ENCODE measurements around the gene MAGEB10.
"Not testable (repeated sequence)": the region's sequence is repeated elsewhere in the genome, so short reads cannot be mapped to it uniquely, and the experiment has no call there.

Gene MAGEB10, protein sequence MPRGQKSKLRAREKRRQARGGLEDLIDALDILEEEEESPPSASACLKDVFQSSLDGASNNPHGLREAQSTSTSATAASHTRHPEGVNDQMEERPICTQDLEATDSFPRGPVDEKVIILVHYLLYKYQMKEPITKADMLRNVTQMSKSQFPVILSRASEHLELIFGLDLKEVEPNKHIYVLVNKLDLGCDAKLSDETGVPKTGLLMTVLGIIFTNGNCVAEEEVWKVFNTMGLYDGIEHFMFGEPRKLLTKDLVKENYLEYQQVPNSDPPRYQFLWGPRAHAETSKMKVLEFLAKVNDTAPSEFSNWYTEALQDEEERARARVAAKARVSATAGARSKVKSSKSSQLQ

DNA sequence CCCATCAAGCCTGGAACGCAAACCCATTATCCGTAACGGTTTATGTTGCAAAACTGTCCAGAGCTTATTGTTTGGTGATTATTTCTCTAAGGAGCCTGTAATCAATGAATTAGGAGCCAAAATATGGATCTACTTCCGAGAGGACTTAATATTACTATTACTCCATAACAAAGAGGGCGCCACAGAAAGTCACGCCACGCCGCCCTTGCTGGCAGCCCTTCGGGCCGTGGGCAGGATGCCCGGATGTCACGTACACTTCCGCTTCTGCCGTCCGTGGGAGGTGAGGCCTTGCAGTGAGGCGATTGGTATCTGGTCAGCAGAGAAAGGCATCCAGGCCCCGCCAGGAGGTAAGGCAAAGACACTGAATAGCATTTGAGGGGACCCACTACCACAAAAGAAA, at the start of gene MAGEB10:
MAGEB10 (plus strand) TSS at position 301 of the 400 bp plus-strand sequence. CDS start 13,317 bp downstream, outside the sequence.
- H3K9ac ChIP-seq (ENCODE audit: low read length) = no peak within 1 kb of the TSS
- no peak within 1 kb of the TSS for H3K27ac ChIP-seq (ENCODE audit: low read depth, low read length)
- no peaks in the 10 kb centered on the region for H3K27me3 ChIP-seq (ENCODE audit: control insufficient read depth in 1 of 2, insufficient read depth in 2 of 2, low read length in 2 of 2)
- no peaks in the 10 kb centered on the region for H3K36me3 ChIP-seq (ENCODE audit: insufficient read depth, low read length)
- no peaks in the 10 kb centered on the region for H3K4me1 ChIP-seq (ENCODE audit: insufficient read depth, low read length)
- no peak within 1 kb of the TSS for H3K4me3 ChIP-seq (ENCODE audit: low read depth in 1 of 2, low read length in 2 of 2)
- no peaks in the 10 kb centered on the region for H3K9me3 ChIP-seq (ENCODE audit: low read length)

DNA sequence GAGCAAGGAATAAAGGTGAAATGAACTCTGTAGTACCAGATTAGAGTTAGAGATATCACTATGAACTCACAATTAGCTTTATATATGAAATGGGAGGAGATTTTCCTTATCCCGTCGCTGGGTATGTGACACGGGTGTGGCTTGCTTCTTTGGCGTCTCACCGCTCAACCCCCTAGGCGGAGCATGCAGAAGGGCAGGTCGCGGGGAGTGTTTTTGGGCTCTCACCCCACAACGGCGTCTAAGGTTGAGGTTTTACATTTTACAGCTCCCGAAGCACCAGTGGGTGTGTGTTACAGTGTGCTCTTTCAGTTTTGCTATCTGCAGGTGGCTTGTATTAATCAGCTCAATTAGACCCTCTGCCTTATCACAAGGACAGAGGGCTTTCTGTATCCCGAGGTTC, 42.1 kb upstream of the MAGEB10 start:
- no peaks in the 10 kb centered on the region for H3K9me3 ChIP-seq (ENCODE audit: low read length)
- no peak overlapping the region for H3K9ac ChIP-seq (ENCODE audit: low read length)
- H3K27ac ChIP-seq (ENCODE audit: low read depth, low read length) = no peak overlapping the region
- no peaks in the 10 kb centered on the region for H3K27me3 ChIP-seq (ENCODE audit: control insufficient read depth in 1 of 2, insufficient read depth in 2 of 2, low read length in 2 of 2)
- no peaks in the 10 kb centered on the region for H3K4me1 ChIP-seq (ENCODE audit: insufficient read depth, low read length)
- no peak overlapping the region for H3K4me3 ChIP-seq (ENCODE audit: low read depth in 1 of 2, low read length in 2 of 2)
- no peaks in the 10 kb centered on the region for H3K36me3 ChIP-seq (ENCODE audit: insufficient read depth, low read length)

DNA sequence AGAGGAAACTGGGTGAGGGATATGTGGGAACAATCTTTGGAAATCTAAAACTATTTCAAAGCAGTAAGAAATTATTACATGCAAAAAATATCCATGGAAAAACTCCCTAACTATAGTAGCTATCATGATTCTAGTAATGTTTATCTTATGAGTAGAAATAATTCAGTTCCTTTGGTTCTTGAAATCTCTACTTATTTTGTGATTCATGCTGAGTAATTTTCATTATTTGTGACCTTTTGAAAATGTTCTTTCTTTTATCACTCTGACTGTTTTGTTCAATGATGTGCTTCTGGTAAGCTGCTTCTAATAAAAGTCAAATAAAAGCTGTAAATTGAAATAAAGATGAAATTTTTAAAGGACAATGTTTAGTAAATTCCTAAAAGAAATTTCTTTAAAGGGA, 40.4 kb upstream of the MAGEB10 start:
- Histone ChIP-seq H3K36me3 (ENCODE audit: insufficient read depth, low read length) (no peaks in the 10 kb centered on the region), H3K4me1 (ENCODE audit: insufficient read depth, low read length) (no peaks in the 10 kb centered on the region), H3K9me3 (ENCODE audit: low read length) (no peaks in the 10 kb centered on the region), H3K27me3 (ENCODE audit: control insufficient read depth in 1 of 2, insufficient read depth in 2 of 2, low read length in 2 of 2) (no peaks in the 10 kb centered on the region), H3K9ac (ENCODE audit: low read length) (no peak overlapping the region), H3K27ac (ENCODE audit: low read depth, low read length) (no peak overlapping the region), H3K4me3 (ENCODE audit: low read depth in 1 of 2, low read length in 2 of 2) (no peak overlapping the region)

DNA sequence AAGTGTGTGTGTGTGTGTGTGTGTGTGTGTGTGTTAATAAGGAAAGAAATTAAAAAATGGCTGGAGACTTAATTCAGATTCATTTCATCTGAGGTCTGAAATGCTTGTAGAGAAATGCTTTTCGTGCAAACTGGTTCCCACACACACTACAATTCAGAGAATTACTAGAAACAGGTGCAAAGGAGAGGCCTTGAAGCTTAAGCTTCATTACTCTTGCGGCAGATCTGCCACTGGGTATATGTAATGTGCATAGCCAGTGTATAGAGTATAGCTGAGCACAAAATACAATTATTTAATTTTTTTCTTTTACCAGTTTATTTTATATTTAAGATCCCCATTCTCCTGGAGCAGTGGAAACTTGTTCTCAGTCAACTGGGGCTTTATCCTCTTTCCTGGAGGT, 31.8 kb upstream of the MAGEB10 start:
- no peaks in the 10 kb centered on the region for H3K36me3 ChIP-seq (ENCODE audit: insufficient read depth, low read length)
- no peaks in the 10 kb centered on the region for H3K9me3 ChIP-seq (ENCODE audit: low read length)
- H3K27ac ChIP-seq (ENCODE audit: low read depth, low read length) = no peak overlapping the region
- H3K9ac ChIP-seq (ENCODE audit: low read length) = no peak overlapping the region
- H3K4me1 ChIP-seq (ENCODE audit: insufficient read depth, low read length) = no peaks in the 10 kb centered on the region
- H3K27me3 ChIP-seq (ENCODE audit: control insufficient read depth in 1 of 2, insufficient read depth in 2 of 2, low read length in 2 of 2) = no peaks in the 10 kb centered on the region
- no peak overlapping the region for H3K4me3 ChIP-seq (ENCODE audit: low read depth in 1 of 2, low read length in 2 of 2)

DNA sequence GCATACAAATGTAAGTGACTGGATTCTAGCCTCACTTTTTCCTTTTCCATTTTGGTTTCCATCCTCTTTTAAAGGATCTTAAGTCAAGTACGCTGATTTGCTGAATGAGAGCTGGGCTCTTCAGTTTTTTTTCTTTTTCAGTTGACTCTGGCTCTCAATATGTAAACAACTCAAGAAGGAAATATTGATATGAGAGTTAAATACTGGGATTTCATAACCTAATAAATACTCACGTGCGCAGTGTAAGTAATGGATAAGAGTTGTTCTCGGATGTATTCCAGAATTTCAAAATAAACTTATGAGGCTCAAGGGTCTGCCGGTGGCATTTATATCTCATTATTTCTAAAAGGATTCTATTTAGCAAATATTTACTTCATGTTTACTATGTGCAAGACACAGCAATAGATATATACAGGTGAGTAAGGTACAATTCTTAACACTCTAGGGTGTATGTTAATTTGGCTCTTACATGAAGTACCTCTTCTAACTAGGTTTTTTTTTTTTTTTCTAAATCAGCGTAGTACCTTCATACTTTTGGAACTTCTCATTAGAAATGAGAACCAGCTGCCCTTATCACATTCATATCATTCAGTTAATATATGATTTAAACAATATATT, 11.0 kb upstream of the MAGEB10 start:
- H3K4me1 ChIP-seq (ENCODE audit: insufficient read depth, low read length) = no peaks in the 10 kb centered on the region
- H3K4me3 ChIP-seq (ENCODE audit: low read depth in 1 of 2, low read length in 2 of 2) = no peak overlapping the region
- H3K9me3 ChIP-seq (ENCODE audit: low read length) = no peaks in the 10 kb centered on the region
- H3K36me3 ChIP-seq (ENCODE audit: insufficient read depth, low read length) = no peaks in the 10 kb centered on the region
- no peaks in the 10 kb centered on the region for H3K27me3 ChIP-seq (ENCODE audit: control insufficient read depth in 1 of 2, insufficient read depth in 2 of 2, low read length in 2 of 2)
- H3K27ac ChIP-seq (ENCODE audit: low read depth, low read length) = no peak overlapping the region
- H3K9ac ChIP-seq (ENCODE audit: low read length) = no peak overlapping the region

DNA sequence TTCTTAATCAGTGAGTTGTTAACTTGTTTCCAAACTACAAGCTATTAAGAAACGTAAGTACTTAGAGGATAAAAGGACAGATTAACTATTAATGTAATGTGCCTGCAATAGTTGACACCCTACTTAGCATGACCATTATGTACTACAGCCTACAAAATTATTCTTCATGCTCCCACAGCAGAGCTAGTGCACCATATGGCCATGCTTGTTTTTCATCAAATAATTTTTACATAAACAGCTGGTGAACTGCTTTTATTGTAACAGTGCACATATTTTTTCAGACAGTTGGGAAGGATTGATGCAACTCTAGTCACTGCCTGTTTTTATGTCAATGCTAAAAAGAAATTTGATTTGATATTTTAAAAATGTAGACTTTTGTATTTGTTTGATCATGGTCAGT, 10.2 kb upstream of the MAGEB10 start:
- H3K27me3 ChIP-seq (ENCODE audit: control insufficient read depth in 1 of 2, insufficient read depth in 2 of 2, low read length in 2 of 2) = no peaks in the 10 kb centered on the region
- no peak overlapping the region for H3K9ac ChIP-seq (ENCODE audit: low read length)
- no peak overlapping the region for H3K4me3 ChIP-seq (ENCODE audit: low read depth in 1 of 2, low read length in 2 of 2)
- H3K27ac ChIP-seq (ENCODE audit: low read depth, low read length) = no peak overlapping the region
- no peaks in the 10 kb centered on the region for H3K4me1 ChIP-seq (ENCODE audit: insufficient read depth, low read length)
- no peaks in the 10 kb centered on the region for H3K9me3 ChIP-seq (ENCODE audit: low read length)
- H3K36me3 ChIP-seq (ENCODE audit: insufficient read depth, low read length) = no peaks in the 10 kb centered on the region

DNA sequence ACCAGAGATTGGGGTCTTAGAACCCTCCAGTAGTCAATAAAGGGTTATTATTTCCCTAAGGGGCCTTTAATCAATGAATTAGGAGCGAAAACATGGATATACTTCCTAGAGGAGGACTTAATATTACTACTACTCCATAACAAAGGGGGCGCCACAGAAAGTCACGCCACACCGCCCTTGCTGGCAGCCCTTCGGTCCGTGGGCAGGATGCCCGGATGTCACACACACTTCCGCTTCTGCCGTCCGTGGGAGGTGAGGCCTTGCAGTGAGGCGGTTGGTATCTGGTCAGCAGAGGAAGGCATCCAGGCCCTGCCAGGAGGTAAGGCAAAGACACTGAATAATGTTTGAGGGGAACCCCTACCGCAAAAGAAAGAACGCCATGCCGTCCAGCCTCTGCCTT, 436 bp downstream of the MAGEB10 start:
- Histone ChIP-seq H3K9me3 (ENCODE audit: low read length) (no peaks in the 10 kb centered on the region), H3K36me3 (ENCODE audit: insufficient read depth, low read length) (no peaks in the 10 kb centered on the region), H3K9ac (ENCODE audit: low read length) (no peak overlapping the region), H3K27ac (ENCODE audit: low read depth, low read length) (no peak overlapping the region), H3K27me3 (ENCODE audit: control insufficient read depth in 1 of 2, insufficient read depth in 2 of 2, low read length in 2 of 2) (no peaks in the 10 kb centered on the region), H3K4me1 (ENCODE audit: insufficient read depth, low read length) (no peaks in the 10 kb centered on the region), H3K4me3 (ENCODE audit: low read depth in 1 of 2, low read length in 2 of 2) (no peak overlapping the region)

DNA sequence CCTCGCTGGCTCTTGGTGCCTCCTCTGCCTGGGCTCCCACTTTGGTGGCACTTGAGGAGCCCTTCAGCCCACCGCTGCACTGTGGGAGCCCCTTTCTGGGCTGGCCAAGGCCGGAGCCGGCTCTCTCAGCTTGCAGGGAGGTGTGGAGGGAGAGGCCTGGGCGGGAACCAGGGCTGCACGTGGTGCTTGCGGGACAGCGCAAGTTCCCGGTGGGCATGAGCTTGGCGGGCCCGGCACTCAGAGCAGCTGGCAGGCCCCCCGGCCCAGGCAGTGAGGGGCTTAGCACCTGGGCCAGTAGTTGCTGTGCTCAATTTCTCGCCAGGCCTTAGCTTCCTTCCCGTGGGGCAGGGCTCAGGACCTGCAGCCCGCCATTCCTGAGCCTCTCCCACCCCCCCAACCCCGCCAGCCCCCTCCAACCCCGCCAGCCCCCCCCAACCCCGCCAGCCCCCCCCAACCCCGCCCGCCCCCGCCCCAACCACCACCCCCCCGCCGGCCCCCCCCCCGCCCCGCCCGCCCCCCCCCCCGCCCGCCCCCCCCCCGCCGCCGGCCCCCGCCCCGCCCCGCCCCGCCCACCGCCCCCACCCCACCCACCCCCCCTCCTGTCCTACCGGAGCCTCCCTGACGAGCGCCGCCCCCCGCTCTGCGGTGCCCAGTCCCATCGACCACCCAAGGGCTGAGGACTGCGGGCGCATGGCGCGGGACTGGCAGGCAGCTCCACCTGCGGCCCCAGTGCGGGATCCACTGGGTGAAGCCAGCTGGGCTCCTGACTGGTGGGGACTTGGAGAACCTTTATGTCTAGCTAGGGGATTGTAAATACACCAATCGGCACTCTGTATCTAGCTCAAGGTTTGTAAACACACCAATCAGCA, 1.4 kb downstream of the MAGEB10 start:
- H3K9me3 ChIP-seq (ENCODE audit: low read length); H3K27ac ChIP-seq (ENCODE audit: low read depth, low read length); H3K4me1 ChIP-seq (ENCODE audit: insufficient read depth, low read length); H3K27me3 ChIP-seq (ENCODE audit: control insufficient read depth in 1 of 2, insufficient read depth in 2 of 2, low read length in 2 of 2); H3K4me3 ChIP-seq (ENCODE audit: low read depth in 1 of 2, low read length in 2 of 2); H3K9ac ChIP-seq (ENCODE audit: low read length); H3K36me3 ChIP-seq (ENCODE audit: insufficient read depth, low read length): not testable (repeated sequence)

DNA sequence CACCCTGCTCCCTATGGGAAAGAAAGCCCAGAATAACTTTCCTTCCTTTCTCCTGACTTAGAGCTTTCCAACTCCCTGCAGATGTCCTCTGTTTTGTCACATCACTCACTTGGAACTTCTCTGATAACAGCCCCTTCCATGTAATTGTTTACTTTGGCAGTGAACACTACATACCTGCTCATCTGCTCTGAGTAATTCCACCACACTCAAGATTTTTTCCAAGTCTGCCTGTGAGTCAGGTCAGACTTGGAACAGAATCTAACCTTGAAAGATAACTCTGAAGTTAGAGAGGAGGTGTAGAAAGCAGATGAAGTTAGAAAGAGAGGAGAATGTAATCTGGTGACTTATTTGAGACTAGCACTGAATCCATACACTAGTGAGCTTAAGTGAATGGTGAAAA, 7.4 kb downstream of the MAGEB10 start:
- no peak overlapping the region for H3K9ac ChIP-seq (ENCODE audit: low read length)
- H3K27me3 ChIP-seq (ENCODE audit: control insufficient read depth in 1 of 2, insufficient read depth in 2 of 2, low read length in 2 of 2) = no peaks in the 10 kb centered on the region
- no peaks in the 10 kb centered on the region for H3K9me3 ChIP-seq (ENCODE audit: low read length)
- no peak overlapping the region for H3K27ac ChIP-seq (ENCODE audit: low read depth, low read length)
- no peaks in the 10 kb centered on the region for H3K36me3 ChIP-seq (ENCODE audit: insufficient read depth, low read length)
- H3K4me3 ChIP-seq (ENCODE audit: low read depth in 1 of 2, low read length in 2 of 2) = no peak overlapping the region
- no peaks in the 10 kb centered on the region for H3K4me1 ChIP-seq (ENCODE audit: insufficient read depth, low read length)

DNA sequence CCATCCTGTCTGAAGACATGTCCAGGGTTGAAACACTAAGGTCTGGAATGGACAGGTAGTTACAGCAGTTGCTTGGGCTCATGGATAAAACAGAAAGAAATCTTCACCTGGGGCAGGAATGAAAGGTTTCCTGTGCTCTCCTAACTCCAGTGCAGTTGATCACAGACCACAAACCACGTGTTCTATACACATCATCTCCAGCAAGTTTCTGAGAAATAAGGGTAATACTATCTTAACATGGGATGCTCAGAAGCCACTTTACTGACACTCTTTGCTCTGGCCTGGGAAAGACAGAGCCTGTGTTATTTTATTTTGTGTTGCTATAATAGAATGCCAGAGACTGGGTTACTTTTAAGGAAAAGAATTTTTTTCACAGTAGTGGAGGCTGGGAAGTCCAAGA, 16.0 kb downstream of the MAGEB10 start:
- no peaks in the 10 kb centered on the region for H3K27me3 ChIP-seq (ENCODE audit: control insufficient read depth in 1 of 2, insufficient read depth in 2 of 2, low read length in 2 of 2)
- no peaks in the 10 kb centered on the region for H3K9me3 ChIP-seq (ENCODE audit: low read length)
- H3K27ac ChIP-seq (ENCODE audit: low read depth, low read length) = no peak overlapping the region
- H3K36me3 ChIP-seq (ENCODE audit: insufficient read depth, low read length) = no peaks in the 10 kb centered on the region
- no peak overlapping the region for H3K9ac ChIP-seq (ENCODE audit: low read length)
- H3K4me1 ChIP-seq (ENCODE audit: insufficient read depth, low read length) = no peaks in the 10 kb centered on the region
- H3K4me3 ChIP-seq (ENCODE audit: low read depth in 1 of 2, low read length in 2 of 2) = no peak overlapping the region

DNA sequence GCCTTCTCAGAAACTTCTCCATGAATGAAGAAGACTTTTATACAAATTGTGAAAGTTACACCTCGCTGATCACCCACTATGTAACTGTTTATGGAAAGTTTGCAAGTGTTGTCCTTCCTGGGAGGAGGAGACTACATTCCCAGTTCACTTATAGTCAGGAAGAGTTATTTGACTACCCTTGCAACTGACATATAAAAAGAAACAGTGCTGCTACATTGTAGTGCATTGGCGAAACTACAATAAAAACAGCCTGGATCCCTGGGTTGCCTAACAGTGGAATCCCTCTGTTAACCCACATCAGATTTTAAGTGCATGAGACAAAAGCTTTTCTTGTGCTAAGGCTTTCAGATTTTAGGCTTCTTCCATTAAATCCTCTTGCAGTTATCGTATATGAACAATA, 30.4 kb downstream of the MAGEB10 start:
- H3K4me3 ChIP-seq (ENCODE audit: low read depth in 1 of 2, low read length in 2 of 2) = no peak overlapping the region
- no peaks in the 10 kb centered on the region for H3K4me1 ChIP-seq (ENCODE audit: insufficient read depth, low read length)
- H3K36me3 ChIP-seq (ENCODE audit: insufficient read depth, low read length) = no peaks in the 10 kb centered on the region
- no peaks in the 10 kb centered on the region for H3K9me3 ChIP-seq (ENCODE audit: low read length)
- H3K9ac ChIP-seq (ENCODE audit: low read length) = no peak overlapping the region
- H3K27me3 ChIP-seq (ENCODE audit: control insufficient read depth in 1 of 2, insufficient read depth in 2 of 2, low read length in 2 of 2) = peaks cover 0 to 3% of the 10 kb centered on the region in 2 donors
- no peak overlapping the region for H3K27ac ChIP-seq (ENCODE audit: low read depth, low read length)
